SIG-M5 treated with dmso at 0.1 percent for 504 hours (cell line): Measurements from ENCODE around the gene MYO1F.
"Not testable (repeated sequence)": the region's sequence is repeated elsewhere in the genome, so short reads cannot be mapped to it uniquely, and the experiment has no call there.

ENCODE experiments used
- DNase-seq: peaks from one replicate; lab custom pipeline; 2025; ENCODE audit not compliant: unreplicated experiment; lab: John Stamatoyannopoulos, UW

The MYO1F gene

DNA sequence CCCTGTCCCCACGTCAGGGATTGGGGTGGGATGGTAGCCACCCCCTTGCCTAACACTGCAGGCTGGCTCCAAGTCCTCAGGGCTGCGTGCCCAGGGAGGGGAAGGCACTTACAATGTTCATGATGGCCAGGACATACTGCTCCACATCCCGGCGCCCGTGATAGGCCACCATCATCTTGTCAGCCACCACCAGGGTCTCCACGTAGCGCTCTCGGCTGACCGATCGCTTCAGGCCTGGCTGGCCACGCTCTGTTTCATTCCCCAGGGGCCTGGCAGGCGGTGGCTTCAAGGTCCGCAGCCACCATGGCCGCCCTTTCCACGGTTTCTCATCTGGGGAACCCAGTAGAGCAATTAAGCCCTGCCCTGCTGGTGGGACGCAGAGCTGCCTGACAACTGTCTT is 23.6 kb upstream of the MYO1F start:
- DNase-seq, result no peak

DNA sequence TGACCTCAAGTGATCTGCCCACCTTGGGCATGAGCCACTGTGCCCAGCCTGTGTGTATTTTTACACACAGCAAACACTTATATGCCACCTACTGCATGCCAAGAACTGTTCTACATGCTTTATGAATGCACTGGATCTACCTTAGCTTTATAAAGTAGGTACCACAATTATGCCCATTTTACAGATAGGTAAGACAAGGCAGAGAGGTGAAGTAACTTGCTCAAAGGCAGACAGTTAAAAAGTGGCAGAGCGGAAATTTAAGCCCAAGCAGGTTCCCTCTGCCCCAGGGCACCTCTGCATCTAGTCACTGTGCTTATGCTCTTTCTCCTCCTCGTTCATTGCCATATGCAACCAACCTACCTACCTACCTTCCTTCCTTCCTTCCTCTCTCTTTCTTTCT is 22.8 kb upstream of the MYO1F start:
- no peak for DNase-seq

DNA sequence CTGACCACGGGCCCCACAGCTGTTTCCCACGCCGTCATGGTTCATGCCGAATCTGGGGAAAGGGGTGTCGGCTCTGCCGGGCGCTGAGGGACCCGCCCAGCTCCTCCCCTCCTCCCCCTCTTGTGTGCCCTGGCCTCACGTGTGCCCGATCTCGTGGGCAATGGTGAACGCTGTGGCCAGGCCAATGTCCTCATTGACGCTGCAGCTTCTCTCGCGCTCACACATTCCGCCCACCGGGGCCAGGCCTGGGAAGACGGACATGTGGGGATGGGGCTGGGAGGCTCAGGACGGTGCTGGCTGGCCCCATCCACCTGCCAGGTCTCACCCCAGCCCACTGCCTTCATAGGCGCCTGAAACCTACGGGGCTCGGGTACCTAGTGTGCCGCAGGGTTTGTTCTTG is 18.9 kb upstream of the MYO1F start:
- no peak for DNase-seq

DNA sequence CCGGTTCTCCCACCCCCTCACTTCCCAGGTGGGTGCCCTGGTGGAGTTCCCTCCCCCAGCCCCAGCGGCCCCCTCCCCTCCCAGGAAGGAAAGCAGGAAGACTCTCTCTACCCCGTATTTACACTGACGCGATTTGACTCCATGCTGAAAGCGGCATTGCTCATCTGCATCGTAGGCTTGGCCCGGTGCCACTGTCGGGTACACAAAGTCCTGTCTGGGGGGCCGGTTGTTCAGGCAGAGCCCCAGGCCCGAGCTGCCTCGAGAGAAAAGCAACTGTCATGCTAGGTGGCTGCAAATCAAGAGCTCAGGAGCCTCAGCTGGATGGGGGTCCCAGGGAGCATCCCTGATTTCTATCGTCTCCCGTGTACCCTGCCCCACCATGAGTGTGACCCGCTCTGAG is 18.4 kb upstream of the MYO1F start:
- DNase-seq, result no peak

DNA sequence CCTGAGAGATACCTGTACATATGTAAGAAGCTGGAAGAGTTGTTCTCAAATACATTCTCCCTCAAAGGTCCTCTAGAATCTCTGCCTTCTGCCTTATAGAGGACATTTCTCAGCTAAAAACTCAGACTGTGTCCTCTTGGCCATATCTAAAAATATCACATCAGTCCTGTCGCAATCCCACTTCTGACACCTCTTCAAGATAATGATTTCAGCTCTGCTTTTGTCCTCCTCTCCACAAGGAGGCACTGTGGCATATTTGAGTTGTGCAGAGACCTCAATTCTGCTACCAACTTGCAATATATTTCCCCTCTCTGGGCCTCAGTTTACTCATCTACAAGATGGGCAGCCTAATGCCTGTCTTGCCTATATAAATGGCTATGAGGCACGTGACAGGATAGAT is 16.7 kb upstream of the MYO1F start:
- no peak for DNase-seq

DNA sequence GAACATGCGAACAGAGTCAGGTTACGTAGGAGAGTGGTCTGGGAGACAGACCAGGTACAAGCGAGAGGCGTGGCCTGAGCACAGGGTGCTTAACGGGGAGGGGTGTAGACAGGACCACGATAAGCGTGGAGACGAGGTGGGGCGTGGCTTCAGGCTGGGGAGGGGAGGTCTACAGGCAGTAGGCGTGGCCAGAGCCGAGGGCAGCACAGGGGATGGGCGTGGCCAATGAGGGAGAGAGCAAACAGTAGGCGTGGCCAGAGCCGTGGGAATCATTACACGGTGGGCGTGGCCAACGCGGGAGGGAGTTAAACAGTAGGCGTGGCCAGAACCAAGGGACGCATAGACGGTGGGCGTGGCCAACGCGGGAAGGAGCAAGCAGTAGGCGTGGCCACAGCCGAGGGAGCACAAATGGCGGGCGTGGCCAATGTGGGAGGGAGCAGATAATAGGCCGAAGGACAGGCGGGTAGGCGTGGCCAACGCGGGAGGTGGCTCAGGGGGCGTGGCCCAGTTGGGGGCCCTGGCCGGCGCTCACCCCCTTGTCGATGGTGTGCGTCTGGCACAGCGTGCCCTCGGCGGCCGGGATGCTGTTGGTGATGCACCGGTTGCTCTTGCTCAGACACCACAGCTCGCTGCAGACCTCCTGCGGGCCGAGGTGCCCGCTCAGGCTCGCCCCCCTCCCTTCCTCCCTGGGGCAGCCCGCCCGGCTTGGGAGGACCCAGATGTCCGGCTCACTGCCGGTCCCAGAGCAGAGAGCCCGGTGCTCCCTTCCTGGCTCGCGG is 15.2 kb upstream of the MYO1F start:
- DNase-seq, result no peak

DNA sequence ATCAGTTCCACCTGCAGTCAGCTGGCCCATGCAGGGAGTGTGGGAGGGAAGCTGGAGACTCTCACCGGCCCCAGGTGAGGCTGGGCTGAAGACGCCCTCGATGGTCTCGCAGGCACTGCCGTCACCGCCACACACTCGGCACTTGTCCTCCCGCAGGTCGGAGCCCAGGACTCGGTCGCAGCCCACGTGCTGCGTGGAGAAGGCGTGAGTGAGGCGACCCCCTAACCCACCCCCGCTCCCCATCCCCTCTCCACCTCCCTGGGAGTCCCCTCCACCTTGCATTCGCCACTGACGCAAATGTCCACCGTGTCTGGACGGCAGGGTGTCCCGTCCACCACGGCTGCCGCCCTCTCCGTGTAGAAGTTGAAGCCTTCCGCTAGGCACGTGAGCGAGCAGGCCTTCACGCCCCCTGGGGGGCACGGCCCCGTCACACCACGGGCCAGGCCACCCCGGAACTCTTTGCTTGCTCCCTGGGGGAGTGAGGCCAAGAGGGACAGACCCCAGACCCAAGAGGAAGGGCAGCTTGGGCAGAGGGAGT is 12.0 kb upstream of the MYO1F start:
- no peak for DNase-seq

DNA sequence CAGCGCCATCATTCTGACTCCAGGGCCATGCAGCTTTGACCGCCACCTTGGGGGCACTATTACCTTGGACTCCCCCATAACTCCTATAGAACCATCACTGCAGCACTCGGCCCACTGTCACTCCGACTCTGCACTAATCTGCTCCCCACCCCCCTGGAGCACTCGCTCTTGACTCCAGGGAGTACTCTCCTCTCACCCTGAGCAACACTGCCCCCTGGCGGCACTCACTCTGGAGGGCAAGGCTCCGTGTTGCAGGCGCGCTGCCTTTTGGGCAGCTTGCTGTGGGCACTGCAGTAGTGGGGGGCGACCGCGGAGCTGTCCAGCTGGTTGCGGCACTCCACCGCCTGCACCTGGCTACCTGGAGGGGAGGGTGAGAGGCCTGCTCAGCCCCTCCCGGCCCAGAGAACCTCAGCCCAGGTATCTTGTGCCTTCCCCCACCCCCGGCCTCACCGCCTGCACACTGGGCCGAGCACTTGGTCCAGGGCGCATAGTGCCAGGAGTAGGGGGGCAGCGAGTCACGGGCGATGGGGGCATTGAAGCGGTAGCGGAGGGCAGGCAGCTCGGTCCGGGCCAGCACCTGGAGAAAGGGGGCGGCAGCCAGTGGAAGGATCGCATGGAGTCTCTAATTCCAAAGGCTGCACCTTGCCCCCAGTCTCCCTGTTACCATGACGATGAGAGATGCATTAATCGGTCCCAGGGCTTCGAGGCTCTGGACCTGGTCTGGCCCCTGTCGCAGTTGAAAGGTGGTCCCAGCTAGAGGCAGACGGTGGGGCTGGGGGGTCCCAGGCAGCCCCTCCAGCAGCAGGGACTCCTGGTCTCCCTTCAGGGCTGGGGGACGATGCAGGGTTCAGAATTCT is 8.9 kb upstream of the MYO1F start:
- no peak for DNase-seq

DNA sequence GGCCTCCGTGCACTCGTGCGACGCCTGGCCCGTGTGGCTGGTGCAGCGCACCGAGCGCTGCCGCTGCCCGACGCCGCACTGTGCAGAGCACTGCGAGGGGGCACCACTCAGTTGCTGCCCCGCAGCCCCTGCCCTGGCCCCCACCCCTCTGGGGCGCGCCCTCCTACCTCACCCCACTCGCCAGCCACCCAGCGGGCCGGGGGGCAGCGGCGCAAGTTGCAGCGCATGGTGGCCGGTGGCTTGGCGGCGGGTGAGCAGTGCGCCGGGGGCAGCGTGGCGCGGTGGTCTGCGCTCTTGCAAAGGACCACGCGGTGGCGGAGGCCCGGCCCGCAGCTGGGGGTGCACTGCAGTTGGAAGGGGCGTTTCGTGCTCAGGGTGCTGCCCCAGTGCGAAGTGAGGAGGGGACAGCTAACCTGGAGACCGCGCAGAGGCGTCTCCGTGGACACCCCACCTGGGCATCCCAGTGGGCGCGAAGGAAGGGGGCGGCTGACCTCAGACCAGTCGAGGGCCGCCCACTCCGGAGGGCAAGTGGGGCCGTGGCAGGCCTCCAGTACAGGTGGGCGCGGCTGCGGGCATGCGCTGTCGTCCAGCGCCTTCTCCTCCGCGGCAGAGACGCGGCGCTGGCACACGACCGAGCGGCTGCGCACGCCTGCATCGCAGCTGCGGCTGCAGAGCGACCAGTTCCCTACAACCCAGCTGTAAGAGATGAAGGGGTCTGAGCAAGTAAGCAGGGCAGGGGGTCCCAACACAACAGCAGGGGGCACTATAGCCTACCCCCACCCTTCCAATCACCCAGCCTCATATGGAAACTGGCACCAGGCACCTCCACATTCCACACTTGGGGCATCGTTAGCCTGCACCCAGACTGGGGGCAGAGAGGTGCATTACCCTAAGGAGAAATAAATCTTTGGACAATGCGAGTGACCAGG is 8.0 kb upstream of the MYO1F start:
- no peak for DNase-seq

DNA sequence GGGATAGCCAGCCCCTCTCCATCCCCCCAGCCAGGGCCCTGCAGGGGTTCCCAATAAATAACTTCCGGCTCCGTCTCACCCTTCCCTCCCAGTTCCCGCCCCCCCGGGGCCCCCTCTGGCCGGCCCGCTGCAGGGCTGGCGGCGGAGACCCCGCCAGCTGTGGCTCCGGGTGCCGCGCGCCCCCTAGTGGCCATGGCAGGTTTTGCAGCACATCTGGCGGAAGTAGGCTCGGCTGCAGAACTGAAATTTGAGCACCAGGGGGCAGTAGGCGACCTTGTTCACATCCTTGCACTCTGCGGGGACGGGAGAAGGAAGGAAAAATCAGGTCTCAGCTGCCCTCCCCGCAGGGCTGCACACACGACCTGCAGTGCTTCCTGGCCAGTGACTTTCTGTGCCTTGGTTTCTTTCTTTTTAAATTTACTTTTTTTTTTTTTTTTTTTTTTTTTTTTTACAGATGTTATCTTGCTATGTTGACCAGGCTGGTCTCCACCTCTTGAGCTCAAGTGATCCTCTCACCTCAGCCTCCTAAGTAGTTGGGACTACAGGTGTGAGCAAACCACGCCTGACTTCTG is 3.6 kb upstream of the MYO1F start:
- peak; percentile 74 for DNase-seq

DNA sequence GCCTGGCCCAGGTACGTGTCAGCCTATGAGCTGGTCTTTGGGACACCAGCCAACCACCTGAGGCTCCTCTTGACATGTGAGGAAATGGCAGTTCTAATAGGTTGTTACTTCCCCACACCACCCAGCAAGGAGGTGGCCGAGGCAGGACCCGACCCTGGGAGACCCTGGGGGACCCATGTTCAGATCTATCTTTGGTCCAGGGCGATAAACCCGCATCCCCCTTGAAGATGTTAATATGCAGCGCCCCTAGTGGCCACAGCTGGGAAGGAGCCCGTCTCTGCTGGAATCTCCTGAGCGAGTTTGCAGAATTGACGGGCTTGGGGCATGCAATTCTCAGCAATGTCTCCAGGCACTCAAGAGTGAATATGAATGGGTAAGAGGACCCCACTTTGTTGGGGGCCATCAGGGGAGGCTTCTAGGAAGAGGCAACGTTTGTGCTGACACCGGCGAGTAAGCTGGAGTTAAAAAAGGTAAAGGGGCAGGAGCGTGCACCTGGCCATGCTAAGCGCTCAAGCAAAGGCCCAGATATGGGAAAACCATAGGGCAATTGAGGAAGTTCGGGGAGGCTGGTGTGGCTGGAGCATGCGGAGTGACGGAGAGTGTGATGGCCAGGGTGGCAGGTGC is 1.5 kb upstream of the MYO1F start:
- peak; percentile 66 for DNase-seq

DNA sequence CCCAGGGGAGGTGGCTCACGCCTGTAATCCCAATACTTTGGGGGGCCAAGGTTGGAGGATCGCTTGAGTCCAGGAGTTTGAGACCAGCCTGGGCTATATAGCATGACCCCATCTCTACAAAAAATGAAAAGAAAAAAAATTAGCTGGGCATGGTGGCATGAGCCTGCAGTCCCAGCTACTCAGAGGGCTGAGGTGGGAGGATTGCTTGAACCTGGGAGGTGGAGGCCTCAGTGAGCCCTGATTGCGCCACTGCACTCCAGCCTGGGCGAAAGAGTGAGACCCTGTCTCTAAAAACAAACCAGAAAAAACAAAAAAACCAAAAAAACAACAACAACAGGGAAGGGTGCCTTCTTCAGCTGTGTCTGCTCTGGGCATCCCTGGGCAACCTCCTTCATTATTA is 499 bp upstream of the MYO1F start:
- DNase-seq, result no peak

DNA sequence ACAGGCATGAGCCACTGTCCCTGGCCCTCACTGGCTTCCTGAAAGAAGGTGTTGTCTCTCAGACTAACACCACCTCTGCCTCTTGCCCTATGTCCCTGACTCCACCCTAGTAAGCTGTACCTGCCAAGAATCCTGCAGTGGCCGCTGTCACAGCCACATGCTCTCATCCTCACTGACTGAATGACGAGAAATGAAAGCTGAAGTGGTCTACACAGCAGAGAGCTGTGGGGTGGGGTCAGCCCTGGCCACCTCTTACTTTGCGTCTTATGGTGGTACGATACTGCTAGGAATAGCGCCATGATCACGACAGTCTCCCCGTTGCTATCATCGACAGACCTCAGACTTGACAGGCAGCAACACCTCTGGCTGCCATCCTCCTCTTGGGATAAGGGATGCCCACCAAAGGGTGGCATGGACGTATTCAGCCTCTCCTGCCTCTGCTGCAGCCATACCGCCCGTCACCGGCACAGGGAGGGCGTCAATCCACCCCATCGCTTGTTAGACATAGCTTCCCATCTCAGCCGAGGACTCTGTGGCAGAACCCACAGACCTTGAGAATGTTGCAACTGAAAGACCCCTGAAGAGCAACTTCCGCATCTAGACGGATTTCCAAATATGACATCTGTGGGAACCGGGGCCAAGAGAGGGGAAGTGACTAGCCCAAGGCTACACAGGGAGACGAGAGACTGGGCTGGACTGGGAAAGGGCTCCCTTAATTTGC is 809 bp downstream of the MYO1F start:
- DNase-seq, result peak; percentile 96

DNA sequence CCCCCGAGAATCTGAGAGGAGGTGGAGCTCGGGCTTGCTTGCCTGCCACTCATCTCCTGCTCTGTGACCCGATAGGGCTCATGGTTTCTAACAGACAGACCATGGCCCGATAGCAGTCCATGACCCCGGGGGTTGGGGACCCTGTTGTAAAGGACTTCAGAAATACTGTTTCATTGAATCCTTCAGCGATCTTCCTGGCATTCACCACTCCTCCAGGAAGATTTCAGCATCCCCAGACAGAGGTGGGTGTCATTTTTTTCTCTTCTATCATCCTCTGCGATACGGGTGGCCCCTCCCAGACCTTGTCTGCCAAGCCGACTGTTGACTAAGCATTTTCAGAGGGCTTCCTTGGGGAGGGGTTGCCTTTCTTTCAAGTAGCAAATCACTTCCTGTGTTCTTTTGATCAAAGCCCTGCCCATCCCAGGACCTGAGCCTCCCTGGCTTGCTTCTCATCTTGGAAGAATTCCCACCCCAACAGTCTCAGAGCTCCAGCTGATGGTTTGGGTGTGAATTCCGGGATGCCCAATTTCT is 1.7 kb downstream of the MYO1F start:
- DNase-seq, result peak; percentile 56

DNA sequence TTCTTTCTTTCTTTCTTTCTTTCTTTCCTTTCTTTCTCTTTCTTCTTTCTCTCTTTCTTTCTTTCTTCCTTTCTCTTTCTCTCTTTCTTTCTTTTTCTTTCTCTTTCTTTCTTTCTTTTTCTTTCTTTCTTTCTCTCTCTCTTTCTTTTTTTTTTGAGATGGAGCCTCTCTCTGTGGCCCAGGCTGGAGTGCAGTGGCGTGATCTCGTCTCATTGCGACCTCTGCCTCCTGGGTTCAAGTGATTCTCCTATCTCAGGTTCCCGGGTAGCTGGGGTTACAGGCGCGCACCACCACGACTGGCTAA is 2.7 kb downstream of the MYO1F start:
- DNase-seq, result not testable (repeated sequence)

DNA sequence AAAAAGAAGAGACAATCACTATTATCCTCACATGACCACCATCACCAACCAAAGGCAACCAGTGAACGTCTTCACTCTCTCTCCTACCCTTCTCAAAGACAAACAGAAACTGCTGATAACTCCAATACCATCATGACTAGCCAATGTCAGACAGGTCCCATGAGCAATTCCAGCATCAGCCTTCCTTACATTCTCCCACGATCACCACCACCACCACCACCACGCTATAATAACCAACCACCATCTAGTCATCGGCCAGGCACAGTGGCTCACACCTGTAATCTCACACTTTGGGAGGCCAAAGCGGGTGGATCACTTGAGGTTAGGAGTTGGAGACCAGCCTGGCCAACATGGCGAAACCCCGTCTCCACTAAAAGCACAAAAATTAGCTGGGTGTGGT is 3.9 kb downstream of the MYO1F start:
- DNase-seq, result no peak

DNA sequence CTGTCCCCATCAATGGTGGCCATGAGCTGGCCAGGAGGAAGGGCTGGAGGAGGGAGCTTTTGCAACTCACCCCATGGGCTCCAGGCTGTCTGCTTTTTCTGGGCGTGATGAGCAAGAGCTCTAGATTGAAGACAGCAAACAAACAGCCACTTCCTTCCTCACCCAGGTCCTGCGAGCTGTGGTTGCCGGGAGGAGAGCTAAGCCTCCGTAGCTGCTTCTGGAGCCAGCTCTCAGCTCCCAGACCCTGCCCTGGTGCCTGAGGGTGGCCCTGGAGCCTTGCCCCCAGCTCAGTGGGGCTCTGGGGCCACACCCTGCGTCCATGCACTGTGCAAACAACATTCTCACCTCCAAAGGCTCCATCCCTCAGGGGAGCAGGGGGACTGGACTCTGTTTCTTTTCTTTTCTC is 6.2 kb downstream of the MYO1F start:
- DNase-seq, result peak; percentile 89

DNA sequence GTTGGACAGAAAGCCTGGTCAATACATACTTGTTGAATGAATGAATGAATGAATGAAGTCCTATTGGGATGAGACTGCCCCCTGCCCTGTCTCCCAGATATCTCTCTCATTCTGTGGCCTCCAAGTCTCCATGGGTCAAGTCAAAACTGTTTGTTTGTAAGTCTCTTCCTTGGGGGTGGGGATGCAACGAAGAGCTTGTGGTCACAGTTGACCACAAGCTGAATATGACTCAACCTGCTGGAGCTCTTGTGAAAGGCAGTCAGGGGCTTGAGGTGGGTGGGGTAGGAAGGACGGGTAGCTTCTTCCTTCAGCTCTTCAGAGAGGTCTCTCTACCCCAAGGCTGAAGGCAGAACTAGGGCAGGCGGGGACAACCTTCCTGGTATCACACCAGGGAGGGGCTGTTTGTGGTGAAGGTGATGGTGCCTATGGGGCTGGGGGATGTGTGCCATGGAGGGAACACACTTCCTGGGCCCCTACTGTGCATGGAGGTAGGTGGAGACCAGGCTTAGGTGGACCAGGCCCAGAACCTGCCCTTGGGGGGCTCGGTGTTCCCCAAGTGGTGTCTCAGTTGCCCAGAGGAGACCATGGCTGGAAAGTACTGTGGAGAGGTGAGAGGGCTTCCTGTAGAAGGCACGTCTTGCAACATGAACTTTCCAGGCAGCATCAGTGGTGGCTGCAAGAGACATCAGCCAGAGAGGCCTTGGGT is 8.0 kb downstream of the MYO1F start:
- DNase-seq, result peak; percentile 94
